ENCODE measurements around the gene OR1F1. TPM values are rescaled to one million over a fixed set of nuclear protein-coding genes. Genes with fewer than 3 reads are reported as not detected.
A peak's percentile ranks its signal among the peaks of the same experiment; 100 is the strongest.
"Not testable (repeated sequence)": the region's sequence is repeated elsewhere in the genome, so short reads cannot be mapped to it uniquely, and the experiment has no call there.

OR1F1 gene
- total RNA-seq, 2 donors from 2014 or later: not detected

DNA sequence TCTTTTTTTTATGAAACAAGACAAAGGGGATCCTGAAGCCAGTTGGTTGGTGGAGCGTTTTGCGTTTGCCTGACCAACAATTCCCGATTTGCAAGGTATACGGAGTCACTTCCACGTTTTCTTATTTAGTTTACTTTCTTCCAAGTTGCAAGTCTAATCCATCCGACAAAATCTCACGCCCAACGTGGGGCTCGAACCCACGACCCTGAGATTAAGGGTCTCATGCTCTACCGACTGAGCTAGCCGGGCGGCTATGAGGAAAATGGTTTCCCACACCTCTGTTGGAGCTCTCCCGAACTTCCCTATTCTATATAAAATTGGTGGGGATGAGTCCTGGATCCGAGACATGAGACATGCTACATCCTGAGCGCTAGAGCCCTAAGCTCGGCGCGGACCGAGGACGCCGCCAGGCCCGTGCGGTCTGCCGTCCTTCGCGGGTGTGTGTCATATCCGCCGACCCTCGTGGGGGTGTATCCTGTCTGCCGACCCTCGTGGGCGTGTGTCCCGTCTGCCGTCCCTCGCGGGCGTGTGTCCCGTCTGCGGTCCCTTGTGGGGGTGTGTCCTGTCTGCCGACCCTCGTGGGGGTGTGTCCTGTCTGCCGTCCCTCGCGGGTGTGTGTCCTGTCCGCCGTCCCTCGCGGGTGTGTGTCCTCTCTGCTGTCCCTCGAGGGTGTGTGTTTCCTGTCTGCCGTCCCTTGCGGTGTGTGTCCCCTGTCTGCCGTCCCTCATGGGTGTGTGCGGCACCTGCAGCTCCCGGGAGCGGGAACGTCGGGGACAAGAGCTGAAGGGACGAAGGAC, 30.6 kb upstream of the OR1F1 start:
- Mint-ChIP-seq H3K4me1 (peaks cover 18% of the 10 kb centered on the region), H3K4me3 (peak overlapping the region; percentile 85), H3K27ac (peak overlapping the region; percentile 99), H3K27me3 (no peaks in the 10 kb centered on the region), H3K36me3 (ENCODE audit: low read depth) (peaks cover 6% of the 10 kb centered on the region)
- DNase-seq (peak in 2 of 3 donors; percentile 33 to 39), ATAC-seq (no peak)
- no peaks in the 10 kb centered on the region for H3K9me3 ChIP-seq (ENCODE audit: control insufficient read depth, low read length, poor library complexity, severe bottlenecking)

DNA sequence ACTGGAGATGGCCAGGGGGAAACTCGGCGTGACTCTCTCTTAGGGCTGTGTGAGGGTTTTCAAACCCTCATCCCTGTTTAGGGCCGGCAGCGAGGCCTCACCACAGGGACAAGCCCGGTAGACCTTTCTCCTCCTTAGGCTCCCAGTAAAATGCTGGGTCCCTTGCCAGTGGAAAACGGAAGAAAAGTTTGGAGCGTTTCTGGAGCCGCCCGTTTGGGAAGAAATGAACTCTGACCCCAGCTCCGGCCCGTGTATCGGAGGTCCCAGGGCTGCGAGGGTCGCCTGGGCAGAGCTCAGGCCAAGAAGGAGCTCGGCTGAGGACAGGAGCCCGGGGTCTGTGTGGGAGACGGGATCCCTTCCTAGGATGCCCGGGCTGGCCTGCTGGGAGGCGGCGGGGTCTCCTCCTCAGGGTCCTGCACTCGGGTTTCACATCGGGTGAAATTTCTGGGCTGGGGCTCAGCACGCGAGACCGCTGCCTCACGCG, 29.9 kb upstream of the OR1F1 start:
- Mint-ChIP-seq H3K27ac (peak overlapping the region; percentile 99), H3K4me3 (peak overlapping the region; percentile 85), H3K36me3 (ENCODE audit: low read depth) (peaks cover 6% of the 10 kb centered on the region), H3K4me1 (peaks cover 16% of the 10 kb centered on the region), H3K27me3 (no peaks in the 10 kb centered on the region)
- ATAC-seq: peak; percentile 1
- no peak for DNase-seq
- H3K9me3 ChIP-seq (ENCODE audit: control insufficient read depth, low read length, poor library complexity, severe bottlenecking): no peaks in the 10 kb centered on the region

DNA sequence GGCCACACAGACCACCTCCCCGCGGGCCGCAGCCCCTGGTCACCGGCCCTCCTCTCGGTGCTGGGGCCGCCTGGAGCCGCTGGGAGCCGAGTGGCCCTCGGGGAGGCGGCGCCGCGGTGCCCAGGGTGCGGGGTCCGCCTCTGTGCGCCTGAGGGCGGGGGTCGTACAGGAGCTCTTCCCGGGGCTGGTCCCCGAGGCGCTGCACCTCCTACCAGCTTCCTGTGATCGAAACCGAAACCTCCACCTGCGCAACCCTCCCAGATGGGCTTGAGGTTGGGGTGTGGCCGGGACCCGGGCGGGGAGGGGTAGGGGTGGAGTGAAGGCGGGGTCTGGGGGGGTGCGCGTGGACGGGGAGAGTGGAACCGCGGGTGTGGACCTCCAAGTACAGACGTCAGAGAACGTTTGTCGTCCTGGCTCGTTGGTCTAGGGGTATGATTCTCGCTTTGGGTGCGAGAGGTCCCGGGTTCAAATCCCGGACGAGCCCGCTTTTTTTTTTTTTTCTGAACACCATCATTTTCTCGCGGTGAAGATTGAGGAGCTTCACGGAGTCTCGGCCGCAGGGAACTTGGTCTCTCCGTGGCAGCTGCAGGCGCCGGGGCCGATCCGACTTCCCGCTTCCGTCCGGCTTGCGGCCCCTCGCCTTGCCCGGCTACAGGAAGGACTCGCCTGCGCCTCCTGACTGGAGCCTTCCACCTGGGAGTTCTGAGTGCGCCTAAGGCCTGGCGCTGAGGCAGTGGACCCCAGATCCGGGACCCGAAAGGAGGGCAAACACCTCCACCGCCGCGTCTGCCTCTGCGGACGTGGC, 29.3 kb upstream of the OR1F1 start:
- H3K9me3 ChIP-seq (ENCODE audit: control insufficient read depth, low read length, poor library complexity, severe bottlenecking): no peaks in the 10 kb centered on the region
- ATAC-seq (peak; percentile 94), DNase-seq (peak; percentile 88 to 93 (median 89))
- Mint-ChIP-seq H3K4me3 (peak overlapping the region; percentile 89), H3K36me3 (ENCODE audit: low read depth) (peaks cover 6% of the 10 kb centered on the region), H3K27ac (peak overlapping the region; percentile 99), H3K27me3 (no peaks in the 10 kb centered on the region), H3K4me1 (peaks cover 16% of the 10 kb centered on the region)

DNA sequence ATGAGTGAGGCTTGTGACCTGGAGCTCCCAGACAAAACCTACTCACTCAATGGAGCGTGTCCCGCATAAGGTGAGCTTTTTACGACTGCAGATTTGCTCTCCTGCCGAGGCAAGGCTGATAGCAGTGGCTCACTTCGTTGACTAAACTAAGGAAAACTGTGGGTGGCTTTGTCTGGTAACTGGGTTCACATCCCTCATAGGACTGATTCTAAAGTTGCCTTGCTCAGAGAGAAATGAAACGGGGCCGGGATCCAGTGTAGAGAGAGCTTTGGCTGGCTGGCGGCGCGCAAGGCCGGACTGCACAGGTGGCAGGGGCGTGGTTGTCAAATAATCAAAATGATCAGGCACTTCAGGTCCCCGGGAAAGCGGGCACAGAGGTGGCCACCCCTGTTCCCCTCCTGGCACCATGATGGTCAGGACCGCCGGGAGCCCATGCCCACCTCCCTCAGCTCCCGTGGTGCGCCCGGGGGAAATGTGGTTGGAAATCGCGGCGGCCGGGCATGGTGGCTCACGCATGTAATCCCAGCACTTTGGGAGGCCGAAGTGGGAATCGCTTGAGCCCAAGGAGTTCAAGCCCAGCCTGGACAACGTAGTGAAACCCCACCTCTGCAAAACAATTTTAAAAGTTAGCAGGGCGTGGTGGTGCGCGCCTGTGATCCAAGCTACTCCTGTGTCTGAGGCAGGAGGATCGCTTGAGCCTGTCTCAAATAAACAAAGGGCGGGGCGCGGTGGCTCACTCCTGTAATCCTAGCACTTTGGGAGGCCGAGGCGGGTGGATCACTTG, 26.6 kb upstream of the OR1F1 start:
- peaks cover 6% of the 10 kb centered on the region for H3K36me3 Mint-ChIP-seq (ENCODE audit: low read depth)

DNA sequence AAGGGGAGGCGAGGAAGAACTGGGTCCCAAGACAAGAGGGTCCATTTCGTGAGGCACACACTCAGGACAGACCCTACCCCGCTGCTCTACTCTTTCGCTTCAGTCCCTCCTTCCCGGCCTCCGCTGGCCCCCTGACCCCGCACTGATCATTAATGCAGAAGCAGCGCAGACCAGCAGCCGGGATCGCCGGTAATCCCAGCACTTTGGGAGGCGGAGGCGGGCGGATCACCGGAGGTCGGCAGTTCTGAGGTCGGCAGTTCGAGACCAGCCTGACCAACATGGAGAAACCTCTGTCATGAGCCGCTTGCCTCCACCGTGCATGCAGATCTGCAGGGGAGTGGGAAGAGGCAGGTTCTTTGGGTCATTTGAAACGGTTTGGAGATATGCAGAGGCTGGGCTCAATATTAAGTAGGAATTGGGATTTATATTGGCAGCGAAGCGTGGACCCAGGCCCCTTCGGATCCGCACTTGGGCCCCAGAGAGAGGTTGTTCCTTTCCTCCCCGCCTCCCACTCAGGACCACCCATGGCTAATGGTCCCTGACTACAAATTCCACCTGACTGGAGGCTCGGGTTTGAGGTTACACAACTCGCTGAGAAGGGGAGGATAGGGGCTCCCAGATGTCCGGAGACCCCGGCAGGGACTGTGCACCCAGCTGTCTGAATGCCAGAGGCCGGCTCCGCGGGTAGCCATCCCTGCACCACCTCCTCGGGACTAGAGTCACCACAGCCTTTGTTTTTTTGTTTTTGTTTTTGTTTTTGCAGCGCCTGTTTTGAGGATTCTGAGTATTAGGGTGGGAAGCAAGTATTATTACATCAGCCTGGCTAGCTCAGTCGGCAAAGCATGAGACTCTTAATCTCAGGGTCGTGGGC, 23.6 kb upstream of the OR1F1 start:
- no peak for DNase-seq
- H3K9me3 ChIP-seq (ENCODE audit: control insufficient read depth, low read length, poor library complexity, severe bottlenecking): no peaks in the 10 kb centered on the region
- Mint-ChIP-seq H3K36me3 (ENCODE audit: low read depth) (no peaks in the 10 kb centered on the region), H3K4me3 (no peak overlapping the region), H3K27ac (no peak overlapping the region), H3K27me3 (no peaks in the 10 kb centered on the region), H3K4me1 (peaks cover 10% of the 10 kb centered on the region)
- no peak for ATAC-seq

More for the DNA sequence above, 26.6 kb upstream of the OR1F1 start:
- Mint-ChIP-seq H3K4me3 (no peak overlapping the region), H3K27ac (peak overlapping the region; percentile 32), H3K4me1 (peaks cover 24% of the 10 kb centered on the region), H3K27me3 (no peaks in the 10 kb centered on the region)
- DNase-seq (no peak), ATAC-seq (no peak)
- no peaks in the 10 kb centered on the region for H3K9me3 ChIP-seq (ENCODE audit: control insufficient read depth, low read length, poor library complexity, severe bottlenecking)

DNA sequence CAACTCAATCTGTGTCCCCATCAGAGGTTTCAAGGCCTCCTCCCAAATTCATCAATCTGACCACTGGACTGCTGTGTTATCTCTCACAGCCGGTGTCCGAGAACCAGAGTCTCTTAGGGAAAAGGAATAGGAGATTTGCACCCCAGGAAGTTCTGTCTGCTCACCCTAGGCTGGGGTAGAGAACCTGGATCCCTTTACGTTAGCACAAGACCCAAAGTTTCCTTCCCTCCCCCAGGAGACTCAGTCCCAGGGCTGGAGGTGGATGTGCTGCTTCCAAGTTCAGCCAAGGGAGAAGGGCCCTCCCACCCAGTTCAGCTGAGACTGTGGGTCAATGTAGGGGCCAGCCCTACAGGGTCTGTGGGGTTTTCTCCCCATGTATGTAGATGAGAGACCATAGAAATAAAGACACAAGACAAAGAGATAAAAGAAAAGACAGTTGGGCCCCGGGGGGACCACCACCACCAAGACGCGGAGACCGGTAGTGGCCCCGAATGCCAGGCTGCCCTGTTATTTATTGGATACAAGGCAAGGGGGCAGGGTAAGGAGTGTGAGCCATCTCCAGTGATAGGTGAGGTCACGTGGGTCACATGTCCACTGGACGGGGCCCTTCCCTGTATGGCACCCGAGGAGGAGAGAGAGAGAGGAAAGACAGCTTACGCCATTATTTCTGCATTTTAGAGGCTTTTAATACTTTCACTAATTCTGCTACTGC, 22.7 kb upstream of the OR1F1 start:
- peaks cover 10% of the 10 kb centered on the region for H3K4me1 Mint-ChIP-seq
- no peaks in the 10 kb centered on the region for H3K27me3 Mint-ChIP-seq
- DNase-seq (no peak), ATAC-seq (no peak)
- peak overlapping the region; percentile 84 for H3K27ac Mint-ChIP-seq
- no peaks in the 10 kb centered on the region for H3K9me3 ChIP-seq (ENCODE audit: control insufficient read depth, low read length, poor library complexity, severe bottlenecking)
- no peaks in the 10 kb centered on the region for H3K36me3 Mint-ChIP-seq (ENCODE audit: low read depth)
- H3K4me3 Mint-ChIP-seq: peak overlapping the region; percentile 21

DNA sequence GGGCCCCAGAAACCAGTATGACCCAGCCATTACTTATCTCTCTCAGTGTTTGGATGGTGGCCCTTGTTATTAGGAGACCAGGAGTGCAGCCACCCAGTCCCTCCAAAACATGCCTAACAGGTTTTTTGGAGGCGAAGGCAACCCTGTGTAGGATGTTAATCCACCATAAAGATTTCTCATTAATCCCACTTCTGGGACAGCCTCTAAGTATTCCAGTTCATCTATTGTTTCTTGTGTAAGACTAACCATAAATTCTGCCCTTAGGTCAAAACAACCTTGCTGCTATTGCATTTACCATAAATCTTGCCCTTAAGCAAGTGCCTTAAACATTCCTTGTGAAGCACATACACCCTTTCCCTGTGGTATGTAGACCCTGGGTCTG, 21.5 kb upstream of the OR1F1 start:
- Mint-ChIP-seq H3K4me1 (peaks cover 21% of the 10 kb centered on the region), H3K4me3 (no peak overlapping the region), H3K36me3 (ENCODE audit: low read depth) (no peaks in the 10 kb centered on the region), H3K27ac (no peak overlapping the region), H3K27me3 (peaks cover 5% of the 10 kb centered on the region)
- no peaks in the 10 kb centered on the region for H3K9me3 ChIP-seq (ENCODE audit: control insufficient read depth, low read length, poor library complexity, severe bottlenecking)
- no peak for ATAC-seq
- no peak for DNase-seq

DNA sequence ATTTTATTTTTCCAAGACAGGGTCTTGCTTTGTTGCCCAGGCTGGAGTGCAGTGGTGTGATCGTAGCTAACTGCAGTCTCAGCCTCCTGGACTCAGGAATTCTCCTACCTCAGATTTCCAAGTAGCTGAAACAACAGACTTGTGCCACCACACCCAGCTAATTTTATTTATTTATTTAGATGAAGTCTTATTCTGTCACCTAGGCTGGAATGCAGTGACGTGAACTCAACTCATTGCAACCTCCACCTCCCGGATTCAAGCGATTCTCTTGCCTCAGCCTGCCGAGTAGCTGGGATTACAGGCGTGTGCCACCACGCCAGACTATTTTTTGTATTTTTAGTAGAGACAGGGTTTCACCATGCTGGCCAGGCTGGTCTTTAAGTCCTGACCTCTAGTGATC, 19.3 kb upstream of the OR1F1 start:
- not testable (repeated sequence) for H3K36me3 Mint-ChIP-seq (ENCODE audit: low read depth); H3K4me3 Mint-ChIP-seq; H3K9me3 ChIP-seq (ENCODE audit: control insufficient read depth, low read length, poor library complexity, severe bottlenecking); H3K27ac Mint-ChIP-seq; DNase-seq; ATAC-seq
- peaks cover 26% of the 10 kb centered on the region for H3K4me1 Mint-ChIP-seq
- peaks cover 20% of the 10 kb centered on the region for H3K27me3 Mint-ChIP-seq

DNA sequence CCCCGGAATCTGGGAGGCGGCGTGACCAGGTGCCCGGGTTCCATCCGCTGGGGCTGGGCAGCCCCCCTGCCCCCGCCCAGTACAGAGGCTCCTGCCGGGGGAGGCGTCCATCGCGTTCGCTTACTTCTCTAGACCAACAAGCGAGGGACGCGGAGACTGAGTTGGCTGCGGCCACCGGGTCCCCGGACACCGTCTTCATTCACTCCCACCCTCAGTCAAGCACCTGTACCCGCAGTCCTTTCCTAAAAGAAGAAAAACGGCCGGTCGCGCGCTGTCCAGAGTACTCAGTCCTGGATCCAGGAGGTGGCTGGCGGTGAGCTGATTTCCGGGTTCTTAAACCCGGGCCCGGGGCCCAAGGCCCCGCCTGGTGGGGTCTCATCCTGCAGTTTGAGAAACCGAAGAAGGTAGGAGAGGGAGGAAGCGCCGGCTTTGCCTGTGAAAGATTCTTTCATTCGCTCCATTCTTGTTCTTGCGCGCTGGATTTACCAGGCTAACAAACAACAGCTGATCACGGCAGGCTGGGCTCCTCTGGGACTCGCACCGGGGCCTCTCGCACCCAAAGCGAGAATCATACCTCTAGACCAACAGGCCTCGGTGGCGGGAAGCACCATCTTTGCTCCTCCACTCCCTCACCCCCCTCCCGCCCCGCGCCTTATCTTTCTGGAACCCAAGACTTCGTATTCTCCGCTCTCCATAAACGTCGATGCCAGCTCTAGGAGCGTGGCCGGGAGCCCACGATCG, 17.4 kb upstream of the OR1F1 start:
- ATAC-seq (peak; percentile 32), DNase-seq (no peak)
- no peaks in the 10 kb centered on the region for H3K36me3 Mint-ChIP-seq (ENCODE audit: low read depth)
- peaks cover 32% of the 10 kb centered on the region for H3K27me3 Mint-ChIP-seq
- H3K27ac Mint-ChIP-seq: peak overlapping the region; percentile 91
- H3K4me3 Mint-ChIP-seq: peak overlapping the region; percentile 85
- peaks cover 28% of the 10 kb centered on the region for H3K4me1 Mint-ChIP-seq
- no peaks in the 10 kb centered on the region for H3K9me3 ChIP-seq (ENCODE audit: control insufficient read depth, low read length, poor library complexity, severe bottlenecking)

DNA sequence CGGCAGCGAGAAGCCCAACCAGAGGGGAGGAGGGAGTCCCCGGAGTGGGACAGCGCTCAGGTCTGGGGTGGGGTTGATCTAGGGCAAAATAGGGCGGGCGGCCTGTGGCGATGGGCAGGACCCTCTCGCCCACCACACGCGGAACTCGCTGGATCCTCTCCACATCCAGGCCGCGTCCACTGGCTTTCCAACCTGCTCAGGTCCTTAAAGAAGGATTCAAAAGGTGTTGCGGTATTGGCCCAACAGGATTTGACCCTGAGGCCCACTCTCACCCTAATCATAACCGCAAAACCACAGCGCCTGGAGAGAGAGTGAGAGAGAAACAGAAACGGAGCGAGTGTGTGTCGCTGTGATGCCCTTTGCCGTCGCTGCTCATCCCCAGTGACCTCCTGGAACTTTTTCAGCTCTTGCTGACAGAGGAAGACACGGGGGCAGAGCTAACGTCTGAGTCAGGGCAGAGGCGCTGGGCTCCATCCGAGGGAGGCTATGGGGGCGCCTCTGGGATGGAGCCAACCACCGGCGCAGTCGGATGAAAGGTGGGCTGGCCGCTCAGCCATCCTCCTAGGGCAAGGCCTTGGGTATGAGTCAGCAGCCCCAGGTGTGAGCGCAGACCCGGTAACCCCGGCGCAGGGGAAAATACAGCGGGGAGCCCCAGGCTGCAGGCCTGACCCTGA, 16.7 kb upstream of the OR1F1 start:
- peak in 1 of 3 donors; percentile 38 for DNase-seq
- peaks cover 4% of the 10 kb centered on the region for H3K9me3 ChIP-seq (ENCODE audit: control insufficient read depth, low read length, poor library complexity, severe bottlenecking)
- Mint-ChIP-seq H3K27me3 (peaks cover 39% of the 10 kb centered on the region), H3K36me3 (ENCODE audit: low read depth) (no peaks in the 10 kb centered on the region), H3K4me1 (peaks cover 28% of the 10 kb centered on the region), H3K27ac (peak overlapping the region; percentile 91), H3K4me3 (peak overlapping the region; percentile 85)
- ATAC-seq: peak; percentile 82
